ENCODE measurements around the gene MTR.

- no peak for TF ChIP-seq CTCF (conservative IDR thresholded peaks at IDR 0.05 in 1 of 2, IDR thresholded peaks at IDR 0.05 in 1 of 2; ENCODE audit: extremely low read depth in 1 of 2, insufficient read depth in 1 of 2, low read depth in 1 of 2, low read length in 2 of 2)
- TF ChIP-seq EZH2 (IDR thresholded peaks at IDR 0.05; ENCODE audit: borderline replicate concordance, low read length), result no peak
These were observed 29.3 kb upstream of the MTR start for GRCh38 chr1:236765831-236766230.

All from mammary epithelial cell (primary cell).